PC-3 (cell line): ENCODE measurements around the gene CRYGB. TPM values are rescaled to one million over a fixed set of nuclear protein-coding genes. Genes with fewer than 3 reads are reported as not detected.

Experiments used
- ATAC-seq: fragments of 200-7000 bp; cut with Tn5 transposase; 2 replicates; pipeline ENCODE4 v1.9.1; 2020; ENCODE audit warnings: mild to moderate bottlenecking, moderate library complexity
- Bru-seq: library from RNA; stranded (reverse); fragments of 400-500 nt; gene quantifications from one replicate; lab custom pipeline; 2021; lab: Mats Ljungman, UMichigan
- BruChase-seq, 2 experiments: library from RNA; stranded (reverse); fragments of 400-500 nt; gene quantifications; one replicate each; lab custom pipeline; 2021; lab: Mats Ljungman, UMichigan
- BruUV-seq: library from RNA; stranded (reverse); fragments of 400-500 nt; replicated peaks from 2 replicates; lab custom pipeline; 2021; lab: Mats Ljungman, UMichigan
- CTCF ChIA-PET: fragments of 300-600 bp; sonication (Branson Sonifier 250); formaldehyde crosslinking; loops from one replicate; lab custom pipeline; 2022; ENCODE audit warnings: antibody characterized with exemption; lab: Charles Lee
- POLR2A ChIA-PET: fragments of 300-600 bp; sonication (Branson Sonifier 250); formaldehyde crosslinking; loops from one replicate; lab custom pipeline; 2022; ENCODE audit warnings: antibody characterized with exemption; ENCODE audit not compliant: unreplicated experiment; lab: Charles Lee
- DNase-seq: peaks from one replicate; pipeline ENCODE4 v3.0.0-alpha.2; 2015
- H2AFZ ChIP-seq: fragments of 300-600 bp; sonication (generic); 2 replicates; pipeline ENCODE4 v1.6.0; 2016; ENCODE audit warnings: antibody characterized with exemption, low read length
- H3F3A ChIP-seq: fragments of 300-600 bp; sonication (generic); one replicate; pipeline ENCODE4 v1.6.0; 2017; ENCODE audit warnings: antibody characterized with exemption, low read length, control low read depth, mild to moderate bottlenecking; ENCODE audit not compliant: unreplicated experiment
- H3K27ac ChIP-seq: fragments of 300-600 bp; sonication (generic); 2 replicates; pipeline ENCODE4 v1.5.1; 2016; ENCODE audit warnings: mild to moderate bottlenecking, low read length
- H3K27me3 ChIP-seq: fragments of 300-600 bp; sonication (generic); 2 replicates; pipeline ENCODE4 v1.6.1; 2016; ENCODE audit warnings: low read length, mixed read lengths
- H3K36me3 ChIP-seq: fragments of 300-600 bp; sonication (generic); 2 replicates; pipeline ENCODE4 v1.6.1; 2016; ENCODE audit warnings: low read depth, mixed run types, low read length, mixed read lengths
- H3K4me1 ChIP-seq: fragments of 300-600 bp; sonication (generic); 2 replicates; pipeline ENCODE4 v1.5.1; 2016; ENCODE audit warnings: low read length; ENCODE audit not compliant: insufficient read depth
- H3K4me2 ChIP-seq: fragments of 300-600 bp; sonication (generic); 2 replicates; pipeline ENCODE4 v1.6.0; 2016; ENCODE audit warnings: low read length
- H3K4me3 ChIP-seq: fragments of 300-600 bp; sonication (generic); 2 replicates; pipeline ENCODE4 v1.5.1; 2016; ENCODE audit warnings: mild to moderate bottlenecking, low read length, mixed read lengths
- H3K79me2 ChIP-seq: fragments of 300-600 bp; sonication (generic); 2 replicates; pipeline ENCODE4 v1.6.1; 2017; ENCODE audit warnings: low read length, mixed read lengths
- H3K9ac ChIP-seq: fragments of 300-600 bp; sonication (generic); 2 replicates; pipeline ENCODE4 v1.6.0; 2016; ENCODE audit warnings: mild to moderate bottlenecking, low read length
- H3K9me2 ChIP-seq: fragments of 300-600 bp; sonication (generic); replicated peaks from 2 replicates; pipeline ENCODE4 v1.6.1; 2016; ENCODE audit warnings: mixed run types, low read length, mixed read lengths
- H3K9me3 ChIP-seq: fragments of 300-600 bp; sonication (generic); 2 replicates; pipeline ENCODE4 v1.6.1; 2016; ENCODE audit warnings: low read length, mixed read lengths
- H4K20me1 ChIP-seq: fragments of 300-600 bp; sonication (generic); 2 replicates; pipeline ENCODE4 v1.6.1; 2016; ENCODE audit warnings: low read length, mixed read lengths
- EZH2 ChIP-seq: fragments of 300-600 bp; sonication (generic); IDR thresholded peaks from one replicate; pipeline ENCODE4 v1.6.1; 2017; ENCODE audit warnings: antibody characterized with exemption, mild to moderate bottlenecking, low read length; ENCODE audit not compliant: unreplicated experiment
- EZH2phosphoT487 ChIP-seq: fragments of 300-600 bp; sonication (generic); IDR thresholded peaks from 2 replicates; pipeline ENCODE4 v1.6.1; 2018; ENCODE audit warnings: mild to moderate bottlenecking, antibody characterized with exemption, low read length, borderline replicate concordance
- intact Hi-C: fragments of 100-400 bp; cut with micrococcal nuclease; formaldehyde crosslinking; loops from 2 replicates; pipeline ENCODE4 v1.9.0; 2023
- long read RNA-seq: library from polyadenylated mRNA; unstranded; transcript quantifications from one replicate; pipeline ENCODE4 v2.0.0, GENCODE V29; 2021; ENCODE audit not compliant: unreplicated experiment
- total RNA-seq: library from RNA; depleted of rRNA; stranded (reverse); fragments of >200 nt; gene quantifications from 2 replicates; pipeline ENCODE4 v1.2.3, GENCODE V29; 2014; rRNA removed
- TF ChIP-seq, protein P1 (sequence below): fragments of 300-600 bp; sonication (generic); conservative IDR thresholded peaks from 2 replicates; pipeline ENCODE4 v1.5.1; 2017; ENCODE audit warnings: antibody characterized with exemption, low read depth, mild to moderate bottlenecking, low read length

CRYGB gene, protein sequence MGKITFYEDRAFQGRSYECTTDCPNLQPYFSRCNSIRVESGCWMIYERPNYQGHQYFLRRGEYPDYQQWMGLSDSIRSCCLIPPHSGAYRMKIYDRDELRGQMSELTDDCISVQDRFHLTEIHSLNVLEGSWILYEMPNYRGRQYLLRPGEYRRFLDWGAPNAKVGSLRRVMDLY
- total RNA-seq (not detected in 2 replicates), Bru-seq, nascent RNA (not detected), BruChase-seq, experiment 1, labeled RNA remaining after a 6-hour chase (not detected), BruChase-seq, experiment 2, labeled RNA remaining after a 2-hour chase (not detected)
- long read RNA-seq = 0 reads

DNA sequence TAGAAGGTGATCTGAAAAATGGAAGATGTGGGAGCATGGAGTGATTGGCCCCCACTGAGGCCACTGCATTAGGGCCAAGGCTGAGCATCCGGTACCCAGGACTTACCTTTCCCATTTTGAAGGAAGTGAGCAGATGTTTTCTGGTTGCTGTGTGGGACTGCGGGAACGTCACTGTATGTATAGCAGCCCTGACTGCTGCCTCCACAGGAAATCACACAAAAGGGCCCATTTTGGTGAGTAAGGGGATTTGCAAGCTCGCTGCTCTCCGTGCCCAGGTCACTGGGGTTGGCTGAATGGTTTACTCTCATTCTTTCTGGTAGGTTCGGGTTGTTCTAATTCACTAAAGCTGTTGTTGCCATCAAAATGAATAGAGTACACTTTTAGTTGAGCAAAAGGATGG lies at the start of gene CRYGB:
CRYGB (minus strand) TSS at position 153 of the 400 bp plus-strand sequence; CDS start at position 115, 38 bp downstream.
- ChIA-PET POLR2A (no interaction called here), CTCF (no interaction called here)
- intact Hi-C loops = no loop called here
- Histone ChIP-seq H3K4me1 (peaks cover 6% of the 10 kb centered on the region; the same call in 1 of the 2 replicates), H3K27ac (no peak within 1 kb of the TSS), H3K9ac (no peak within 1 kb of the TSS), H4K20me1 (no peaks in the 10 kb centered on the region), H3K27me3 (no peaks in the 10 kb centered on the region), H3K9me2 (no peaks in the 10 kb centered on the region), H3K4me2 (no peak within 1 kb of the TSS), H3K79me2 (no peaks in the 10 kb centered on the region), H2AFZ (no peak within 1 kb of the TSS), H3K9me3 (no peaks in the 10 kb centered on the region), H3F3A (no peaks in the 10 kb centered on the region), H3K4me3 (no peak within 1 kb of the TSS), H3K36me3 (no peaks in the 10 kb centered on the region)
- ATAC-seq (no peak), DNase-seq (no peak)
- no peak for TF ChIP-seq EZH2phosphoT487
- TF ChIP-seq, protein P1, sequence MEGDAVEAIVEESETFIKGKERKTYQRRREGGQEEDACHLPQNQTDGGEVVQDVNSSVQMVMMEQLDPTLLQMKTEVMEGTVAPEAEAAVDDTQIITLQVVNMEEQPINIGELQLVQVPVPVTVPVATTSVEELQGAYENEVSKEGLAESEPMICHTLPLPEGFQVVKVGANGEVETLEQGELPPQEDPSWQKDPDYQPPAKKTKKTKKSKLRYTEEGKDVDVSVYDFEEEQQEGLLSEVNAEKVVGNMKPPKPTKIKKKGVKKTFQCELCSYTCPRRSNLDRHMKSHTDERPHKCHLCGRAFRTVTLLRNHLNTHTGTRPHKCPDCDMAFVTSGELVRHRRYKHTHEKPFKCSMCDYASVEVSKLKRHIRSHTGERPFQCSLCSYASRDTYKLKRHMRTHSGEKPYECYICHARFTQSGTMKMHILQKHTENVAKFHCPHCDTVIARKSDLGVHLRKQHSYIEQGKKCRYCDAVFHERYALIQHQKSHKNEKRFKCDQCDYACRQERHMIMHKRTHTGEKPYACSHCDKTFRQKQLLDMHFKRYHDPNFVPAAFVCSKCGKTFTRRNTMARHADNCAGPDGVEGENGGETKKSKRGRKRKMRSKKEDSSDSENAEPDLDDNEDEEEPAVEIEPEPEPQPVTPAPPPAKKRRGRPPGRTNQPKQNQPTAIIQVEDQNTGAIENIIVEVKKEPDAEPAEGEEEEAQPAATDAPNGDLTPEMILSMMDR = no peak
- no TSS peak for BruUV-seq

DNA sequence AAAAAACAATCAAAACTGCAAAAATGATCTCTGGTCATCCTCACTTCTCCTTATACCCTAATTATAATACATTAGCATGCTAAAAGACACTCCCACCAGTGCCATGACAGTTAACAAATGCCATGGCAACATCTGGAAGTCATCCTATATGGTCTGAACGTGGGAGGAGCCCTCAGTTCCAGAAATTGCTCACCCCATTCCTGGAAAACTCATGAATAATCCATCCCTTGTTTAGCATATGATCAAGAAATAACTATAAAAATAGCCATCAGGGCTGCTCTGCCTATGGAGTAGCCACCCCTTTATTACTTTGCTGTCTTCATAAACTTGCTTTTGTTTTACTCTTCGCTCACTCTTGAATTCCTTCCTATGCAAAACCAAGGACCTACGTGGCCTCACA lies 49.6 kb upstream of the CRYGB start:
- ATAC-seq = no peak
- no peaks in the 10 kb centered on the region for H3K79me2 ChIP-seq

More for the DNA sequence above, 49.6 kb upstream of the CRYGB start:
- 0 out of 2 replicates have a peak overlapping the region, but pooled peaks have one; percentile 37 for H2AFZ ChIP-seq
- no peaks in the 10 kb centered on the region for H3K27me3 ChIP-seq
- H3K36me3 ChIP-seq = no peaks in the 10 kb centered on the region
- no peak for TF ChIP-seq EZH2
- TF ChIP-seq, protein P1 = no peak
- TF ChIP-seq EZH2phosphoT487 = no peak
- ChIA-PET POLR2A (no interaction called here), CTCF (no interaction called here)
- H3K27ac ChIP-seq = no peak overlapping the region
- intact Hi-C loops = no loop called here
- H3K9ac ChIP-seq = no peak overlapping the region
- H3K4me1 ChIP-seq = peaks cover 14% of the 10 kb centered on the region
- no peaks in the 10 kb centered on the region for H3K9me3 ChIP-seq
- no peaks in the 10 kb centered on the region for H3F3A ChIP-seq
- no peaks in the 10 kb centered on the region for H4K20me1 ChIP-seq
- no peak overlapping the region for H3K4me3 ChIP-seq
- BruUV-seq = no TSS peak
- no peak for DNase-seq
- H3K4me2 ChIP-seq = no peak overlapping the region
- no peaks in the 10 kb centered on the region for H3K9me2 ChIP-seq
